Cardiac muscle cell (in vitro differentiated cells and primary cell): ENCODE results near the gene ASB13. TPM values are rescaled to one million over a fixed set of nuclear protein-coding genes. Genes with fewer than 3 reads are reported as not detected.
A peak's percentile ranks its signal among the peaks of the same experiment; 100 is the strongest.

Experiments
- DNase-seq, 2 donors: peaks; one replicate each; pipeline versions ENCODE4 v3.0.0 to v3.0.0-alpha.2; 2010 to 2017; ENCODE audit warnings: low read depth in 1 of 2, low spot score in 1 of 2
- H3K27ac ChIP-seq: fragments of 200-600 bp; sonication (generic); 2 replicates; pipeline ENCODE4 v1.5.1; 2016
- H3K27me3 ChIP-seq: fragments of 200-600 bp; sonication (generic); 2 replicates; pipeline ENCODE4 v1.6.0; 2016; ENCODE audit warnings: control low read depth
- H3K36me3 ChIP-seq: fragments of 200-600 bp; sonication (generic); 2 replicates; pipeline ENCODE4 v1.5.1; 2016; ENCODE audit warnings: control low read depth
- H3K4me1 ChIP-seq: fragments of 200-600 bp; sonication (generic); 2 replicates; pipeline ENCODE4 v1.8.1; 2017; ENCODE audit warnings: low read depth, mild to moderate bottlenecking, mixed run types
- H3K4me3 ChIP-seq: fragments of 200-600 bp; sonication (generic); 2 replicates; pipeline ENCODE4 v1.5.1; 2016; ENCODE audit warnings: mild to moderate bottlenecking
- H3K9me3 ChIP-seq: fragments of 200-600 bp; sonication (generic); 2 replicates; pipeline ENCODE4 v1.5.1; 2017; ENCODE audit warnings: low read depth, mild to moderate bottlenecking, control low read depth
- polyA plus RNA-seq: library from polyadenylated mRNA; unstranded; fragments of >200 nt; fragmentation: Nextera tagmentation; extraction: Ambion mirVana; gene quantifications from 2 replicates; pipeline ENCODE4 v1.2.1, GENCODE V29; 2016
- total RNA-seq: library from RNA; depleted of rRNA; stranded (reverse); fragments of >200 nt; gene quantifications from 2 replicates; pipeline ENCODE4 v1.2.3, GENCODE V29; 2016
- TF ChIP-seq, protein P1 (sequence below): IDR thresholded peaks from 2 replicates; pipeline ENCODE4 v1.5.1; 2012; ENCODE audit warnings: low read depth, mild to moderate bottlenecking, low read length

Gene ASB13
- total and polyA plus RNA-seq, 2 experiments from 2014 or later, result 14.4 to 20.6 TPM

GRCh38 chr10:5698062-5698461, 31.7 kb upstream of the ASB13 start:
- Histone ChIP-seq H3K27me3 (no peaks in the 10 kb centered on the region), H3K27ac (no peak overlapping the region), H3K36me3 (no peaks in the 10 kb centered on the region), H3K4me3 (no peak overlapping the region), H3K9me3 (no peaks in the 10 kb centered on the region), H3K4me1 (peaks cover 28% of the 10 kb centered on the region)
- no peak for DNase-seq
- TF ChIP-seq, protein P1, sequence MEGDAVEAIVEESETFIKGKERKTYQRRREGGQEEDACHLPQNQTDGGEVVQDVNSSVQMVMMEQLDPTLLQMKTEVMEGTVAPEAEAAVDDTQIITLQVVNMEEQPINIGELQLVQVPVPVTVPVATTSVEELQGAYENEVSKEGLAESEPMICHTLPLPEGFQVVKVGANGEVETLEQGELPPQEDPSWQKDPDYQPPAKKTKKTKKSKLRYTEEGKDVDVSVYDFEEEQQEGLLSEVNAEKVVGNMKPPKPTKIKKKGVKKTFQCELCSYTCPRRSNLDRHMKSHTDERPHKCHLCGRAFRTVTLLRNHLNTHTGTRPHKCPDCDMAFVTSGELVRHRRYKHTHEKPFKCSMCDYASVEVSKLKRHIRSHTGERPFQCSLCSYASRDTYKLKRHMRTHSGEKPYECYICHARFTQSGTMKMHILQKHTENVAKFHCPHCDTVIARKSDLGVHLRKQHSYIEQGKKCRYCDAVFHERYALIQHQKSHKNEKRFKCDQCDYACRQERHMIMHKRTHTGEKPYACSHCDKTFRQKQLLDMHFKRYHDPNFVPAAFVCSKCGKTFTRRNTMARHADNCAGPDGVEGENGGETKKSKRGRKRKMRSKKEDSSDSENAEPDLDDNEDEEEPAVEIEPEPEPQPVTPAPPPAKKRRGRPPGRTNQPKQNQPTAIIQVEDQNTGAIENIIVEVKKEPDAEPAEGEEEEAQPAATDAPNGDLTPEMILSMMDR, result no peak

GRCh38 chr10:5697342-5697741, 30.9 kb upstream of the ASB13 start:
- Histone ChIP-seq H3K4me3 (no peak overlapping the region), H3K4me1 (peaks cover 28% of the 10 kb centered on the region), H3K27ac (no peak overlapping the region), H3K9me3 (no peaks in the 10 kb centered on the region), H3K27me3 (no peaks in the 10 kb centered on the region), H3K36me3 (no peaks in the 10 kb centered on the region)
- TF ChIP-seq, protein P1, result no peak
- no peak for DNase-seq

GRCh38 chr10:5694573-5694972, 28.2 kb upstream of the ASB13 start:
- Histone ChIP-seq H3K36me3 (no peaks in the 10 kb centered on the region), H3K27ac (no peak overlapping the region), H3K27me3 (no peaks in the 10 kb centered on the region), H3K4me3 (no peak overlapping the region), H3K4me1 (peaks cover 32% of the 10 kb centered on the region), H3K9me3 (no peaks in the 10 kb centered on the region)
- no peak for DNase-seq
- TF ChIP-seq, protein P1, result no peak

DNA sequence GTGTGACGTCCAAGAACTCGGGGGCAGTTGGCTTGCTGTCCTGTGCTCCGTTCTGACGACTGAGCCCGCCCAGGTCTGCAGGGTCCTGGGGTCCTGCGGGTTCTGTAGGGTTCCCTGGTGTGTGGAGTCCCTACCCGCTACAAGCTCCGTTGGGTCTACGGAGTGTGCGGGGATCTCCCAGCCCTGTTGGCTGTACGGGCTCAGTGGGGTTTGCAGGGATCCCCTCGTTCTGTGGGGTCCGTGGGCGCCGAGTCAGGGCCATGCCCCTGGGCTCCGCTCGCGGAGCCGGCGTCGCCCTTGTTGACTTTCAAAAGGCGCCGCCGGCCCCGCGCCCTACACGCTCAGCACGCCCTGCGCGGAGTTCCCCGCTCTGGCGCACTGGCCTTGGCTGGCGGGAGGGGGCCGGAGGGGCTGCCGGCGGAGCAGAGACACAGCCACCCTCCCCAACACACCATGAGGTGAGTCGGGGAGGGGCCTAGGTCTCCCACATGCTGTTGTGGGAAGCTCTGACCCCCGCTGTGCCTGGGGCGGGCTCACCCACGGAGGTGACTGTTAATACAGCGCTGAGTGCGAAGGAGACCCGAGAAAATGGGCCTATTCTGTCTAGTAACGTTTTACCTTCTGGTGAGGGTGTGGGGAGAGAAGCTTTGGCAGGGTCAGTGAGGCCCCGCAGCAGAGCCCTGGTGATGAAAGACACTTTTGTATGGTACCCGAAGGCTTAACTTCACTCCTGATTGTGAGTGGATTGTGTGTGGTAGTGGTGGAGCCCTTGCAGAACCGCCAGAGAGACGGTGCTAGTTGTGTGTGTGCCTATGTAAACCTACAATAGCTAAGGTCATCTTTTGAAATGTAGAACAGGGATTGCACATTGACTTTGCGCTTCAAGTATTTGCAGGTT, 26.3 kb upstream of the ASB13 start:
- Histone ChIP-seq H3K27ac (peak overlapping the region; percentile 86), H3K36me3 (no peaks in the 10 kb centered on the region), H3K4me3 (peak overlapping the region; percentile 42), H3K9me3 (no peaks in the 10 kb centered on the region), H3K4me1 (peaks cover 25% of the 10 kb centered on the region), H3K27me3 (no peaks in the 10 kb centered on the region)
- peak; percentile 53 to 87 for DNase-seq
- TF ChIP-seq, protein P1, result no peak

DNA sequence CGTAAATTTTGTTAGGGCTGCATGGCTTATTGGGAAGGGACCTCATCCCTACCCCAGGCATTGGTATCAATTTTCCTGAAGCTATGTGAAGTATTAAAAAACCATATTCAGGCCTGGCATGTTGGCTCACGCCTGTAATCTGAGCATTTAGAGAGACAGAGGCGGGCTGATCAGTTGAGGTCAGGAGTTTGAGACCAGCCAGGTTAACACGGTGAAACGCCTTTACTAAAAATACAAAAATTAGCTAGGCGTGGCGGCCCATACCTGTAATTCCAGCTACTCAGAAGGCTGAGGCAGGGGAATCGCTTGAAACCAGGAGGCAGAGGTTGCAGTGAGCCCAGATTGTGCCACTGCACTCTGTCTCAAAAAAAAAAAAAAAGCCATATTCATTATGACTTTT, 25.4 kb upstream of the ASB13 start:
- no peaks in the 10 kb centered on the region for H3K27me3 ChIP-seq
- peak overlapping the region; percentile 42 for H3K4me3 ChIP-seq
- no peaks in the 10 kb centered on the region for H3K9me3 ChIP-seq

More for the DNA sequence above, 25.4 kb upstream of the ASB13 start:
- Histone ChIP-seq H3K36me3 (no peaks in the 10 kb centered on the region), H3K27ac (no peak overlapping the region), H3K4me1 (peaks cover 23% of the 10 kb centered on the region)
- TF ChIP-seq, protein P1, result no peak
- DNase-seq, result no peak
